Neural cell (in vitro differentiated cells): ENCODE results near the gene RPL15. TPM values are rescaled to one million over a fixed set of nuclear protein-coding genes. Genes with fewer than 3 reads are reported as not detected.

Experiments used
- H2AFZ ChIP-seq: fragments of 200-600, 300-800 bp; sonication (generic), shearing (Covaris generic); 2 replicates; pipeline ENCODE4 v1.6.0; 2014; ENCODE audit warnings: low read depth, mild to moderate bottlenecking, antibody characterized with exemption, low read length, moderate library complexity
- H3F3A ChIP-seq: fragments of 200-600 bp; shearing (Covaris generic); 2 replicates; pipeline ENCODE4 v1.6.1; 2016; ENCODE audit warnings: mild to moderate bottlenecking, moderate library complexity, mixed read lengths, antibody characterized with exemption, low read length; ENCODE audit not compliant: insufficient read depth, poor library complexity, severe bottlenecking
- H3K27ac ChIP-seq: fragments of 200-600, 300-800 bp; sonication (generic), shearing (Covaris generic); 2 replicates; pipeline ENCODE4 v1.5.1; 2014; ENCODE audit warnings: mild to moderate bottlenecking, low read length, moderate library complexity
- H3K27me3 ChIP-seq: fragments of 300-800, 200-600 bp; sonication (generic), shearing (Covaris generic); 2 replicates; pipeline ENCODE4 v1.6.0; 2014; ENCODE audit warnings: mild to moderate bottlenecking, low read depth, low read length, moderate library complexity; ENCODE audit not compliant: insufficient read depth
- H3K36me3 ChIP-seq: fragments of 300-800, 200-600 bp; sonication (generic), shearing (Covaris generic); 2 replicates; pipeline ENCODE4 v1.5.1; 2014; ENCODE audit warnings: mild to moderate bottlenecking, antibody characterized with exemption, low read length, moderate library complexity; ENCODE audit not compliant: insufficient read depth
- H3K4me2 ChIP-seq: fragments of 300-800, 200-600 bp; sonication (generic), shearing (Covaris generic); 2 replicates; pipeline ENCODE4 v1.6.0; 2014; ENCODE audit warnings: mild to moderate bottlenecking, low read length
- H3K4me3 ChIP-seq: fragments of 300-800, 200-600 bp; sonication (generic), shearing (Covaris generic); 2 replicates; pipeline ENCODE4 v1.5.1; 2014; ENCODE audit warnings: mild to moderate bottlenecking, low read length, moderate library complexity
- H3K79me2 ChIP-seq: fragments of 200-600 bp; shearing (Covaris generic); replicated peaks from 2 replicates; pipeline ENCODE4 v1.6.0; 2014; ENCODE audit warnings: mild to moderate bottlenecking, low read length, moderate library complexity; ENCODE audit not compliant: insufficient read depth
- H3K9ac ChIP-seq: fragments of 300-800, 200-600 bp; sonication (generic), shearing (Covaris generic); 2 replicates; pipeline ENCODE4 v1.6.1; 2016; ENCODE audit warnings: mild to moderate bottlenecking, low read length, mixed read lengths
- H3K9me2 ChIP-seq: fragments of 200-600 bp; shearing (Covaris generic); 2 replicates; pipeline ENCODE4 v1.6.1; 2016; ENCODE audit warnings: mild to moderate bottlenecking, low read length, mixed read lengths; ENCODE audit not compliant: insufficient read depth
- H3K9me3 ChIP-seq: fragments of 200-600, 300-800 bp; sonication (generic), shearing (Covaris generic); 2 replicates; pipeline ENCODE4 v1.6.1; 2016; ENCODE audit warnings: mild to moderate bottlenecking, mixed run types, low read length, moderate library complexity, mixed read lengths
- H4K20me1 ChIP-seq: fragments of 200-600 bp; shearing (Covaris generic); 2 replicates; pipeline ENCODE4 v1.6.1; 2016; ENCODE audit warnings: mild to moderate bottlenecking, mixed run types; ENCODE audit not compliant: insufficient read depth
- EP300 ChIP-seq: fragments of 450-650 bp; conservative IDR thresholded peaks from 2 replicates; pipeline ENCODE4 v1.6.1; 2014; ENCODE audit warnings: antibody characterized with exemption, mild to moderate bottlenecking, moderate library complexity; ENCODE audit not compliant: poor library complexity, severe bottlenecking
- EZH2 ChIP-seq: fragments of 200-600, 300-800 bp; shearing (Covaris generic), sonication (generic); IDR thresholded peaks from 2 replicates; pipeline ENCODE4 v1.6.1; 2014; ENCODE audit warnings: antibody characterized with exemption, low read length, borderline replicate concordance, mild to moderate bottlenecking; ENCODE audit not compliant: insufficient read depth, poor library complexity, severe bottlenecking
- MXI1 ChIP-seq: fragments of 450-650 bp; conservative IDR thresholded peaks from 2 replicates; pipeline ENCODE4 v1.6.1; 2014; ENCODE audit warnings: antibody characterized with exemption, mild to moderate bottlenecking; ENCODE audit not compliant: poor library complexity, severe bottlenecking
- POLR2AphosphoS5 ChIP-seq: IDR thresholded peaks from 2 replicates; pipeline ENCODE4 v1.6.1; 2012
- RAD21 ChIP-seq: fragments of 450-650 bp; conservative IDR thresholded peaks from 2 replicates; pipeline ENCODE4 v1.6.1; 2014; ENCODE audit warnings: antibody characterized with exemption, mild to moderate bottlenecking, moderate library complexity
- SMC3 ChIP-seq: fragments of 450-650 bp; conservative IDR thresholded peaks from 2 replicates; pipeline ENCODE4 v1.6.1; 2014; ENCODE audit warnings: antibody characterized with exemption, mild to moderate bottlenecking, moderate library complexity; ENCODE audit not compliant: poor library complexity
- TAF1 ChIP-seq: IDR thresholded peaks from 2 replicates; pipeline ENCODE4 v1.6.1; 2012; ENCODE audit warnings: low read depth
- polyA plus RNA-seq: library from polyadenylated mRNA; depleted of rRNA; stranded (reverse); fragments of >200 nt; gene quantifications from 2 replicates; pipeline ENCODE4 v1.2.3, GENCODE V29; 2014
- TF ChIP-seq, protein P1 (sequence below): IDR thresholded peaks from 2 replicates; pipeline ENCODE4 v1.6.1; 2012; ENCODE audit warnings: borderline replicate concordance
- TF ChIP-seq, protein P2 (sequence below): fragments of 450-650 bp; IDR thresholded peaks from 2 replicates; pipeline ENCODE4 v1.5.1; 2014; ENCODE audit warnings: antibody characterized with exemption, mild to moderate bottlenecking, moderate library complexity; ENCODE audit not compliant: poor library complexity, severe bottlenecking

Gene RPL15
- polyA plus RNA-seq, 1 donor from 2014 or later, result 3,247 TPM

DNA sequence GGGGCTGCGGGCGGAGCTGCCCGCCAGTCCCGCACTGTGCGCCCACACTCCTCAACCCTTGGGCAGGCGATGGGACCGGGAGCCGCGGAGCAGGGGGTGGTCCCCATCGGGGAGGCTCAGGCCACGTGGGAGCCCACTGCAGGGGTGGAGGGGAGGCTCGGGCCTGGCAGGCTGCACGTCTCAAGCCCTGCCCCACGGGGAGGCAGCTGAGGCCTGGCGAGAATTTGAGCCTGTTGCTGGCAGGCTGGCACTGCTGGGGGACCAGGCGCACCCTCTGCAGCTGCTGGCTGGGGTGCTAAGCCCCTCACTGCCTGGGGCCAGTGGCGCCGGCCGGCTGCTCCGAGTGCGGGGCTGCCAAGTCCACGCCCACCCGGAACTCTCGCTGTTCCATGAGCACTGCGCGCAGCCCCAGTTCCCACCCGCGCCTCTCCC is 34.4 kb upstream of the RPL15 start:
- H3K9ac ChIP-seq, result no peak overlapping the region
- H3K79me2 ChIP-seq, result peaks cover 3% of the 10 kb centered on the region
- H3F3A ChIP-seq, result no peaks in the 10 kb centered on the region
- no peaks in the 10 kb centered on the region for H3K27me3 ChIP-seq
- no peaks in the 10 kb centered on the region for H4K20me1 ChIP-seq
- no peaks in the 10 kb centered on the region for H3K9me3 ChIP-seq
- no peak overlapping the region for H2AFZ ChIP-seq
- H3K27ac ChIP-seq, result no peak overlapping the region
- no peak overlapping the region for H3K4me2 ChIP-seq
- TF ChIP-seq, protein P1, sequence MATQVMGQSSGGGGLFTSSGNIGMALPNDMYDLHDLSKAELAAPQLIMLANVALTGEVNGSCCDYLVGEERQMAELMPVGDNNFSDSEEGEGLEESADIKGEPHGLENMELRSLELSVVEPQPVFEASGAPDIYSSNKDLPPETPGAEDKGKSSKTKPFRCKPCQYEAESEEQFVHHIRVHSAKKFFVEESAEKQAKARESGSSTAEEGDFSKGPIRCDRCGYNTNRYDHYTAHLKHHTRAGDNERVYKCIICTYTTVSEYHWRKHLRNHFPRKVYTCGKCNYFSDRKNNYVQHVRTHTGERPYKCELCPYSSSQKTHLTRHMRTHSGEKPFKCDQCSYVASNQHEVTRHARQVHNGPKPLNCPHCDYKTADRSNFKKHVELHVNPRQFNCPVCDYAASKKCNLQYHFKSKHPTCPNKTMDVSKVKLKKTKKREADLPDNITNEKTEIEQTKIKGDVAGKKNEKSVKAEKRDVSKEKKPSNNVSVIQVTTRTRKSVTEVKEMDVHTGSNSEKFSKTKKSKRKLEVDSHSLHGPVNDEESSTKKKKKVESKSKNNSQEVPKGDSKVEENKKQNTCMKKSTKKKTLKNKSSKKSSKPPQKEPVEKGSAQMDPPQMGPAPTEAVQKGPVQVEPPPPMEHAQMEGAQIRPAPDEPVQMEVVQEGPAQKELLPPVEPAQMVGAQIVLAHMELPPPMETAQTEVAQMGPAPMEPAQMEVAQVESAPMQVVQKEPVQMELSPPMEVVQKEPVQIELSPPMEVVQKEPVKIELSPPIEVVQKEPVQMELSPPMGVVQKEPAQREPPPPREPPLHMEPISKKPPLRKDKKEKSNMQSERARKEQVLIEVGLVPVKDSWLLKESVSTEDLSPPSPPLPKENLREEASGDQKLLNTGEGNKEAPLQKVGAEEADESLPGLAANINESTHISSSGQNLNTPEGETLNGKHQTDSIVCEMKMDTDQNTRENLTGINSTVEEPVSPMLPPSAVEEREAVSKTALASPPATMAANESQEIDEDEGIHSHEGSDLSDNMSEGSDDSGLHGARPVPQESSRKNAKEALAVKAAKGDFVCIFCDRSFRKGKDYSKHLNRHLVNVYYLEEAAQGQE, result no peak
- TF ChIP-seq EZH2 (no peak), POLR2AphosphoS5 (no peak), SMC3 (no peak), MXI1 (no peak), RAD21 (no peak), EP300 (no peak), TAF1 (no peak)
- TF ChIP-seq, protein P2, sequence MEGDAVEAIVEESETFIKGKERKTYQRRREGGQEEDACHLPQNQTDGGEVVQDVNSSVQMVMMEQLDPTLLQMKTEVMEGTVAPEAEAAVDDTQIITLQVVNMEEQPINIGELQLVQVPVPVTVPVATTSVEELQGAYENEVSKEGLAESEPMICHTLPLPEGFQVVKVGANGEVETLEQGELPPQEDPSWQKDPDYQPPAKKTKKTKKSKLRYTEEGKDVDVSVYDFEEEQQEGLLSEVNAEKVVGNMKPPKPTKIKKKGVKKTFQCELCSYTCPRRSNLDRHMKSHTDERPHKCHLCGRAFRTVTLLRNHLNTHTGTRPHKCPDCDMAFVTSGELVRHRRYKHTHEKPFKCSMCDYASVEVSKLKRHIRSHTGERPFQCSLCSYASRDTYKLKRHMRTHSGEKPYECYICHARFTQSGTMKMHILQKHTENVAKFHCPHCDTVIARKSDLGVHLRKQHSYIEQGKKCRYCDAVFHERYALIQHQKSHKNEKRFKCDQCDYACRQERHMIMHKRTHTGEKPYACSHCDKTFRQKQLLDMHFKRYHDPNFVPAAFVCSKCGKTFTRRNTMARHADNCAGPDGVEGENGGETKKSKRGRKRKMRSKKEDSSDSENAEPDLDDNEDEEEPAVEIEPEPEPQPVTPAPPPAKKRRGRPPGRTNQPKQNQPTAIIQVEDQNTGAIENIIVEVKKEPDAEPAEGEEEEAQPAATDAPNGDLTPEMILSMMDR, result no peak
- H3K36me3 ChIP-seq, result peaks cover 5% of the 10 kb centered on the region
- H3K4me3 ChIP-seq, result no peak overlapping the region
- no peaks in the 10 kb centered on the region for H3K9me2 ChIP-seq

DNA sequence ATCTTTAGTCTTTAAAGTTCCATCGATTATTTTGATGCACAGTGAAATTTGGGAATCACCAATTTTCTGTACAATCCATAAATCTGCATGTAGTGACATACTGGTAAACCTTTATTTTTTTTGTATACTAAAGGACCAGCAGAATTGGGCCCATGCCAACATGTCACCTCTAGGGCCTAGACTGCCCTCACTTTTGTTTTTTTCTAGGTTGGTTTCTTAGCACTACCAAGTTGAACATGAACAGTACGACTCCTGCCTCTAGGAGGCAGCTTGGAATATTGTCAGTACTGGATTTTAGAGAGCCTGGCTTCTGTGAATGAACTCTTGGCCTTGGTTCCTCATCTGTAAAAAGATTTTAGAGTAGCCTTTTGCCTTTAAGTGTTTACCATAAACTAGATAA is 32.5 kb upstream of the RPL15 start:
- H3K27ac ChIP-seq, result no peak overlapping the region
- H3K27me3 ChIP-seq, result no peaks in the 10 kb centered on the region
- no peak overlapping the region for H3K4me3 ChIP-seq
- no peak overlapping the region for H3K9ac ChIP-seq
- no peaks in the 10 kb centered on the region for H3K9me3 ChIP-seq
- H3F3A ChIP-seq, result no peaks in the 10 kb centered on the region
- no peak for TF ChIP-seq MXI1
- TF ChIP-seq SMC3, result no peak
- TF ChIP-seq TAF1, result no peak
- no peak for TF ChIP-seq EZH2
- no peak for TF ChIP-seq EP300
- TF ChIP-seq POLR2AphosphoS5, result no peak
- no peak for TF ChIP-seq RAD21
- TF ChIP-seq, protein P1, result no peak
- TF ChIP-seq, protein P2, result no peak
- H2AFZ ChIP-seq, result no peak overlapping the region
- H3K36me3 ChIP-seq, result no peaks in the 10 kb centered on the region
- no peak overlapping the region for H3K4me2 ChIP-seq
- no peaks in the 10 kb centered on the region for H4K20me1 ChIP-seq
- peaks cover 3% of the 10 kb centered on the region for H3K79me2 ChIP-seq
- H3K9me2 ChIP-seq, result no peaks in the 10 kb centered on the region
